GM18951 (cell line): ENCODE measurements around the gene APLP1.
"Not testable (repeated sequence)": the region's sequence is repeated elsewhere in the genome, so short reads cannot be mapped to it uniquely, and the experiment has no call there.

ENCODE experiments used
- POLR2A ChIP-seq: IDR thresholded peaks from 4 replicates; pipeline ENCODE4 v1.6.1; 2011; ENCODE audit warnings: mild to moderate bottlenecking; ENCODE audit not compliant: insufficient read length, insufficient read depth; ENCODE audit errors: extremely low read depth
- in situ Hi-C: fragments of 300-500 bp; cut with MboI; formaldehyde crosslinking; loops from one replicate; pipeline ENCODE4 v1.12.0; 2022; ENCODE audit warnings: low sequenced_read_pairs, mixed read lengths, inconsistent platforms; ENCODE audit not compliant: unreplicated experiment

The APLP1 gene

GRCh38 chr19:35860436-35860817 is 7.9 kb upstream of the APLP1 start:
- no peak for TF ChIP-seq POLR2A
- in situ Hi-C loops = no loop called here

- TF ChIP-seq POLR2A = no peak
- in situ Hi-C loops = no loop called here
Measured at GRCh38 chr19:35860818-35861639, 7.3 kb upstream of the APLP1 start.

- in situ Hi-C loops = no loop called here
- TF ChIP-seq POLR2A = no peak
Measured at GRCh38 chr19:35861640-35862160, 6.7 kb upstream of the APLP1 start.

- no peak for TF ChIP-seq POLR2A
- in situ Hi-C loops = no loop called here
Measured at GRCh38 chr19:35862528-35862927, 5.8 kb upstream of the APLP1 start.

GRCh38 chr19:35863018-35863417 is 5.4 kb upstream of the APLP1 start:
- TF ChIP-seq POLR2A = no peak
- in situ Hi-C loops = no loop called here

GRCh38 chr19:35868823-35869326 is 501 bp downstream of the APLP1 start:
- in situ Hi-C loops = no loop called here
- no peak for TF ChIP-seq POLR2A

- TF ChIP-seq POLR2A = no peak
- in situ Hi-C loops = no loop called here
Measured at GRCh38 chr19:35869327-35870123, 1.2 kb downstream of the APLP1 start.

GRCh38 chr19:35870124-35870736 is 1.9 kb downstream of the APLP1 start:
- in situ Hi-C loops = not testable (repeated sequence)

- in situ Hi-C loops = no loop called here
- TF ChIP-seq POLR2A = no peak
Measured at GRCh38 chr19:35870798-35871197, 2.4 kb downstream of the APLP1 start.

GRCh38 chr19:35871611-35872010 is 3.2 kb downstream of the APLP1 start:
- in situ Hi-C loops = no loop called here

GRCh38 chr19:35872180-35872579 is 3.8 kb downstream of the APLP1 start:
- in situ Hi-C loops = no loop called here
- TF ChIP-seq POLR2A = no peak

More at GRCh38 chr19:35871611-35872010, 3.2 kb downstream of the APLP1 start:
- TF ChIP-seq POLR2A = no peak

- no peak for TF ChIP-seq POLR2A
- in situ Hi-C loops = no loop called here
Measured at GRCh38 chr19:35874392-35874930, 6.1 kb downstream of the APLP1 start.

GRCh38 chr19:35879068-35879467 is 10.7 kb downstream of the APLP1 start:
- no peak for TF ChIP-seq POLR2A
- in situ Hi-C loops = no loop called here
